Mesenchymal stem cell (in vitro differentiated cells and primary cell): ENCODE measurements around the gene TENM4.

ENCODE experiments used
- DNase-seq: peaks from one replicate; pipeline ENCODE4 v3.0.0-alpha.2; 2013
- H2AFZ ChIP-seq: one replicate; pipeline ENCODE4 v1.6.1; 2013; ENCODE audit warnings: low read depth, mild to moderate bottlenecking, control low read depth, inconsistent platforms, low read length, moderate library complexity
- H2AK5ac ChIP-seq: 2 replicates; pipeline ENCODE4 v1.6.1; 2013; ENCODE audit warnings: low read length, moderate library complexity, mild to moderate bottlenecking, inconsistent platforms; ENCODE audit not compliant: severe bottlenecking
- H2BK120ac ChIP-seq: one replicate; pipeline ENCODE4 v1.6.1; 2013; ENCODE audit warnings: low read depth, mild to moderate bottlenecking, inconsistent platforms, low read length, moderate library complexity
- H2BK12ac ChIP-seq, 2 experiments: one replicate each; pipeline ENCODE4 v1.6.1; 2013; ENCODE audit warnings: inconsistent platforms in 2 of 2, low read length in 2 of 2, mild to moderate bottlenecking in 2 of 2, moderate library complexity in 2 of 2, control low read depth in 1 of 2
- H2BK15ac ChIP-seq: one replicate; pipeline ENCODE4 v1.6.1; 2013; ENCODE audit warnings: mild to moderate bottlenecking, low read depth, inconsistent platforms; ENCODE audit not compliant: poor library complexity, severe bottlenecking
- H2BK5ac ChIP-seq: 2 replicates; pipeline ENCODE4 v1.6.1; 2013; ENCODE audit warnings: low read depth, mild to moderate bottlenecking, low read length, control low read depth, inconsistent platforms; ENCODE audit not compliant: poor library complexity, severe bottlenecking
- H3K14ac ChIP-seq, 2 experiments: one replicate each; pipeline ENCODE4 v1.6.1; 2013; ENCODE audit warnings: inconsistent platforms in 2 of 2, low read length in 2 of 2, control low read depth in 1 of 2, mild to moderate bottlenecking in 1 of 2, moderate library complexity in 1 of 2
- H3K18ac ChIP-seq, 2 experiments: one replicate each; pipeline ENCODE4 v1.6.1; 2013; ENCODE audit warnings: inconsistent platforms in 2 of 2, low read length in 2 of 2, control low read depth in 1 of 2, low read depth in 1 of 2, mild to moderate bottlenecking in 1 of 2
- H3K23ac ChIP-seq, 2 experiments: one replicate each; pipeline ENCODE4 v1.6.1; 2013; ENCODE audit warnings: inconsistent platforms in 2 of 2, low read length in 2 of 2, mild to moderate bottlenecking in 2 of 2, moderate library complexity in 2 of 2, control low read depth in 1 of 2
- H3K27ac ChIP-seq: 2 replicates; pipeline ENCODE4 v1.5.1; 2013; ENCODE audit warnings: mild to moderate bottlenecking, moderate library complexity, low read length, control low read depth, inconsistent platforms; ENCODE audit not compliant: poor library complexity, severe bottlenecking
- H3K27me3 ChIP-seq, 2 experiments: 2 replicates each; pipeline versions ENCODE4 v1.6.1 to v1.7.0; 2013; ENCODE audit warnings: low read length in 2 of 2, mild to moderate bottlenecking in 2 of 2, moderate library complexity in 2 of 2, control low read depth in 1 of 2, inconsistent platforms in 1 of 2; ENCODE audit not compliant: control insufficient read depth in 1 of 2, insufficient read depth in 1 of 2
- H3K36me3 ChIP-seq, 2 experiments: 2 replicates each; pipeline versions ENCODE4 v1.6.1 to v1.7.0; 2013; ENCODE audit warnings: low read length in 2 of 2, control low read depth in 1 of 2, inconsistent platforms in 1 of 2, low read depth in 1 of 2, mild to moderate bottlenecking in 1 of 2; ENCODE audit not compliant: insufficient read depth in 2 of 2, control insufficient read depth in 1 of 2
- H3K4ac ChIP-seq, 2 experiments: one replicate each; pipeline ENCODE4 v1.6.1; 2013; ENCODE audit warnings: inconsistent platforms in 2 of 2, low read length in 2 of 2, mild to moderate bottlenecking in 2 of 2, moderate library complexity in 2 of 2, control low read depth in 1 of 2, low read depth in 1 of 2
- H3K4me1 ChIP-seq: 2 replicates; pipeline ENCODE4 v1.6.1; 2013; ENCODE audit warnings: low read depth, low read length, control low read depth; ENCODE audit not compliant: control insufficient read depth, insufficient read depth
- H3K4me2 ChIP-seq: 2 replicates; pipeline ENCODE4 v1.6.1; 2013; ENCODE audit warnings: low read length, mild to moderate bottlenecking, inconsistent platforms; ENCODE audit not compliant: poor library complexity, severe bottlenecking
- H3K4me3 ChIP-seq, 2 experiments: 2 replicates each; pipeline versions ENCODE4 v1.5.1 to v1.7.0; 2013; ENCODE audit warnings: low read length in 2 of 2, mild to moderate bottlenecking in 2 of 2, control low read depth in 1 of 2, low read depth in 1 of 2; ENCODE audit not compliant: insufficient read depth in 1 of 2
- H3K79me1 ChIP-seq: replicated peaks from 2 replicates; pipeline ENCODE4 v1.6.1; 2013; ENCODE audit warnings: mild to moderate bottlenecking, control low read depth, low read length, inconsistent platforms; ENCODE audit not compliant: poor library complexity, severe bottlenecking
- H3K9ac ChIP-seq: 2 replicates; pipeline ENCODE4 v1.7.0; 2013; ENCODE audit warnings: mild to moderate bottlenecking, low read length, moderate library complexity
- H3K9me3 ChIP-seq: 2 replicates; pipeline ENCODE4 v1.7.0; 2013; ENCODE audit warnings: mild to moderate bottlenecking, low read length; ENCODE audit not compliant: control insufficient read depth
- H4K8ac ChIP-seq: one replicate; pipeline ENCODE4 v1.6.1; 2013; ENCODE audit warnings: inconsistent platforms, mild to moderate bottlenecking, low read length, moderate library complexity
- H4K91ac ChIP-seq: one replicate; pipeline ENCODE4 v1.6.1; 2013; ENCODE audit warnings: mild to moderate bottlenecking, low read length, inconsistent platforms
- WGBS: methylation state at CpG from one replicate; pipeline ENCODE4 v1.1.7; 2013; ENCODE audit warnings: mixed read lengths; 5-methylcytosine and 5-hydroxymethylcytosine counted together

The TENM4 gene

GRCh38 chr11:79102840-79103239 is 338.0 kb downstream of the TENM4 start:
- Histone ChIP-seq H3K9ac (no peak overlapping the region), H3K14ac (no peak overlapping the region), H3K27me3 (no peaks in the 10 kb centered on the region), H2BK12ac (no peak overlapping the region), H3K79me1 (no peaks in the 10 kb centered on the region), H3K36me3 (peaks cover 0 to 4% of the 10 kb centered on the region in 2 experiments), H2BK15ac (no peak overlapping the region), H2AK5ac (no peak overlapping the region), H3K4me1 (peaks cover 6% of the 10 kb centered on the region), H3K23ac (no peak overlapping the region), H4K8ac (no peak overlapping the region), H3K4me3 (no peak overlapping the region), H3K9me3 (no peaks in the 10 kb centered on the region), H3K18ac (no peak overlapping the region), H3K27ac (no peak overlapping the region), H4K91ac (no peak overlapping the region), H2BK120ac (no peak overlapping the region), H2BK5ac (no peak overlapping the region), H2AFZ (no peak overlapping the region), H3K4me2 (no peak overlapping the region), H3K4ac (no peak overlapping the region)
- no peak for DNase-seq
- WGBS: 91% methylated on average over 4 of the region's 4 CpGs

- 79% methylated on average over 2 of the region's 2 CpGs for WGBS
These were observed 339.2 kb downstream of the TENM4 start for GRCh38 chr11:79101656-79102055.

GRCh38 chr11:79100093-79100910 is 340.5 kb downstream of the TENM4 start:
- Histone ChIP-seq H3K4ac (no peak overlapping the region), H3K14ac (no peak overlapping the region)
- WGBS: 55% methylated on average over 7 of the region's 9 CpGs

More at GRCh38 chr11:79101656-79102055, 339.2 kb downstream of the TENM4 start:
- no peak overlapping the region for H2AK5ac ChIP-seq
- H2BK12ac ChIP-seq: no peak overlapping the region
- no peak overlapping the region for H4K8ac ChIP-seq
- H3K27ac ChIP-seq: no peak overlapping the region
- DNase-seq: no peak
- H4K91ac ChIP-seq: no peak overlapping the region
- no peaks in the 10 kb centered on the region for H3K79me1 ChIP-seq
- peaks cover 0 to 4% of the 10 kb centered on the region in 2 experiments for H3K36me3 ChIP-seq
- H3K23ac ChIP-seq: no peak overlapping the region
- H3K9me3 ChIP-seq: no peaks in the 10 kb centered on the region
- no peak overlapping the region for H3K14ac ChIP-seq
- no peak overlapping the region for H2AFZ ChIP-seq
- peaks cover 6% of the 10 kb centered on the region for H3K4me1 ChIP-seq
- no peak overlapping the region for H3K4me3 ChIP-seq
- H3K9ac ChIP-seq: no peak overlapping the region
- no peak overlapping the region for H2BK120ac ChIP-seq
- no peak overlapping the region for H3K18ac ChIP-seq
- no peak overlapping the region for H3K4me2 ChIP-seq
- no peak overlapping the region for H2BK15ac ChIP-seq
- H2BK5ac ChIP-seq: no peak overlapping the region
- H3K4ac ChIP-seq: no peak overlapping the region
- H3K27me3 ChIP-seq: no peaks in the 10 kb centered on the region

DNA sequence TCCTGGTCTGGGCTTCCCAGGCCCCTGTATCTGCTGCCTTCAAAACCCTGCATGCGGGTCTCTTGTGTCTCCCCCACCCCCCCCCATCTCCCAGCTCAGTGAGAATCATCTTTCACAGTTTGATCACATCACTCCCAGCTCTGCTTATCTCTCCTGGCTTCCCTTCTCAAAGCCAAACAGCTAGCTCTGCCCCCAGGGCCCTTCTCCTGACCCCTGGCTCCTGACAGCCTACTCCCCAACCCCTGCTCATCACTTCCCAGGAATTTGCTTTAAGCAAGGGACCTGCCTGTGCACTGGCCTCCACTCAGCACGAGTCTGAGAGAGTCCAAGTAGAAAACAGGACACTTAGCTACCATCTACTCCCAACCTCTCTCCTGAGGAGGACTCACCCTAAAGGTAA is 342.7 kb downstream of the TENM4 start:
- no peak overlapping the region for H2BK15ac ChIP-seq
- H3K79me1 ChIP-seq: no peaks in the 10 kb centered on the region
- H3K4me3 ChIP-seq: no peak overlapping the region
- H2BK5ac ChIP-seq: no peak overlapping the region
- peaks cover 7% of the 10 kb centered on the region for H3K9me3 ChIP-seq
- H3K23ac ChIP-seq: no peak overlapping the region
- no peak overlapping the region for H3K27ac ChIP-seq
- peak overlapping the region; percentile 79 for H2AK5ac ChIP-seq
- H2AFZ ChIP-seq: no peak overlapping the region
- H3K9ac ChIP-seq: no peak overlapping the region
- no peak overlapping the region for H4K91ac ChIP-seq
- no peak overlapping the region for H3K14ac ChIP-seq
- peak overlapping the region; percentile 4 for H4K8ac ChIP-seq
- peaks cover 23% of the 10 kb centered on the region for H3K4me1 ChIP-seq
- H3K27me3 ChIP-seq: no peaks in the 10 kb centered on the region
- no peaks in the 10 kb centered on the region for H3K36me3 ChIP-seq
- H3K4me2 ChIP-seq: no peak overlapping the region
- WGBS: 24% methylated on average over 2 of the region's 2 CpGs
- DNase-seq: no peak
- H2BK120ac ChIP-seq: no peak overlapping the region
- H3K4ac ChIP-seq: no peak overlapping the region
- H2BK12ac ChIP-seq: no peak overlapping the region
- no peak overlapping the region for H3K18ac ChIP-seq

More at GRCh38 chr11:79100093-79100910, 340.5 kb downstream of the TENM4 start:
- peaks cover 12% of the 10 kb centered on the region for H3K4me1 ChIP-seq
- H4K8ac ChIP-seq: no peak overlapping the region
- no peak overlapping the region for H3K4me3 ChIP-seq
- H2AFZ ChIP-seq: peak overlapping the region; percentile 23
- H3K23ac ChIP-seq: no peak overlapping the region
- no peak overlapping the region for H2AK5ac ChIP-seq
- H3K27me3 ChIP-seq: no peaks in the 10 kb centered on the region
- no peak overlapping the region for H4K91ac ChIP-seq
- no peak overlapping the region for H3K4me2 ChIP-seq
- H3K9ac ChIP-seq: no peak overlapping the region
- H3K79me1 ChIP-seq: no peaks in the 10 kb centered on the region
- peak; percentile 61 for DNase-seq
- H2BK5ac ChIP-seq: no peak overlapping the region
- H3K9me3 ChIP-seq: no peaks in the 10 kb centered on the region
- no peak overlapping the region for H2BK15ac ChIP-seq
- no peak overlapping the region for H3K27ac ChIP-seq
- H2BK120ac ChIP-seq: no peak overlapping the region
- H3K36me3 ChIP-seq: no peaks in the 10 kb centered on the region
- H3K18ac ChIP-seq: no peak overlapping the region
- H2BK12ac ChIP-seq: no peak overlapping the region
